Astrocyte of the spinal cord (primary cell): ENCODE measurements around the gene EVPL.

Experiments
- DNase-seq: peaks from one replicate; pipeline ENCODE4 v3.0.0; 2011; ENCODE audit warnings: low read depth, low spot score
- H3K4me3 ChIP-seq: 2 replicates; pipeline ENCODE4 v1.5.1; 2011; ENCODE audit warnings: low read depth, mild to moderate bottlenecking, low read length, moderate library complexity
- CTCF ChIP-seq: IDR thresholded peaks from 2 replicates; pipeline ENCODE4 v1.5.1; 2012; ENCODE audit warnings: low read depth, mild to moderate bottlenecking, low read length, inconsistent platforms
- in situ Hi-C: cut with HindIII; loops from 2 replicates; pipeline ENCODE4 v1.10.0; 2017; ENCODE audit warnings: low sequenced_read_pairs

The EVPL gene

GRCh38 chr17:76036497-76037261, 9.6 kb upstream of the EVPL start:
- no peak for TF ChIP-seq CTCF
- in situ Hi-C loops: no loop called here
- no peak for DNase-seq
- no peak overlapping the region for H3K4me3 ChIP-seq

- in situ Hi-C loops: no loop called here
- H3K4me3 ChIP-seq: no peak overlapping the region
- DNase-seq: no peak
- no peak for TF ChIP-seq CTCF
Observed at GRCh38 chr17:76034428-76035350, 7.6 kb upstream of the EVPL start.

GRCh38 chr17:76033139-76033538, 6.0 kb upstream of the EVPL start:
- in situ Hi-C loops: no loop called here
- no peak for DNase-seq

GRCh38 chr17:76032780-76033108, 5.6 kb upstream of the EVPL start:
- in situ Hi-C loops: no loop called here
- H3K4me3 ChIP-seq: no peak overlapping the region
- TF ChIP-seq CTCF: no peak
- DNase-seq: no peak

More at GRCh38 chr17:76033139-76033538, 6.0 kb upstream of the EVPL start:
- no peak for TF ChIP-seq CTCF
- no peak overlapping the region for H3K4me3 ChIP-seq

- H3K4me3 ChIP-seq: no peak overlapping the region
- in situ Hi-C loops: no loop called here
Observed at GRCh38 chr17:76032073-76032779, 5.1 kb upstream of the EVPL start.

More at GRCh38 chr17:76032073-76032779, 5.1 kb upstream of the EVPL start:
- DNase-seq: no peak
- peak; percentile 11 for TF ChIP-seq CTCF
